Measurements from ENCODE around the gene TECPR2. TPM values are rescaled to one million over a fixed set of nuclear protein-coding genes. Genes with fewer than 3 reads are reported as not detected.

TECPR2 gene
- total and polyA plus RNA-seq, 10 of the 15 experiments (the other 5 are each of a cell fraction or from before 2014, with no cell fraction given) = 0.15 to 10.0 (median 3.0) TPM

DNA sequence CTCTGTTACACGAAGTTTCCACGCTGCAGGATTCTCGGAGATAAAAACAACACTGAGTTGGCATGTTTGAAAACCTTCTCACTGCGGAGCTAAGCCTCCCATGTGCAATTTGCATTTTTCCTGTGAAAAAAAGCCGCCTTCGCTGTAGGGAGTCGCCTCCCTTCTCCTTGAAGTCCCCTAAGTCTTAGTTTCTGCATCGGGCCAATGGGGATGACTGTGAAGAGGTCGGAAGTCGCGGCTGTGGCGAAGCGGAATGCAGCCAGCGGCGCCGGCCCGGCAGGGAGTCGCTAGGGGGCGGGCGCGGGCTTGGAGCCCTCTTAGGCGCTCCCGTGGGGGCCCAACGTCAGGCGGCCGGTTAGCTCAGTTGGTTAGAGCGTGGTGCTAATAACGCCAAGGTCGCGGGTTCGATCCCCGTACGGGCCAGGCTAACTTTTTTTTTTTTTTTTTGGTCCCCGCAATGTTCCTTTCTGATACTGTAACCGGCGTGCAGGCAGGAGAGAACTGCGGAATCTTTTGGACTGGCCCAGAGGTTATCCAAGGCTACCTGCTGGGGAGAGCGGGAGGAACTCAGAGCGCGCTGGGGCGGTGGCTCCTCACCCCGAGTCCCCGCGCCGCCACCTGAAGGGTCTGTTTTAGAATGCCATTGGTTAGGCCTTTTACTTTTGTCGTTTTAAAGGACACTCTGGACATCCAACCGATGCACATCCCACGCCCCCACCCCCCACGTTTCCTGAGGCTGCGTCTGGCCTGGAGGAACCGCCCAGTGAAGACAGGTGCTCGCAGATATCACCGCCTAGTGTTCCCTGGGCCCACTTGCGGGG lies 45.8 kb upstream of the TECPR2 start (continued):
- TF ChIP-seq SMAD5 (IDR thresholded peaks at IDR 0.05; ENCODE audit: low read depth) (no peak), PAX5 (IDR thresholded peaks at IDR 0.05; ENCODE audit: borderline replicate concordance, low read depth, low read length) (no peak), CHD2 (IDR thresholded peaks at IDR 0.05; ENCODE audit: borderline replicate concordance, low read depth, low read length) (peak; percentile 27; the same call in 1 of the 2 replicates), JUNB (IDR thresholded peaks at IDR 0.05) (no peak), ZNF622 (IDR thresholded peaks at IDR 0.05) (no peak), IRF5 (IDR thresholded peaks at IDR 0.05; ENCODE audit: borderline replicate concordance) (no peak), MYC (IDR thresholded peaks at IDR 0.05; ENCODE audit: insufficient read depth, insufficient read length, insufficient replicate concordance, low read length, severe bottlenecking) (no peak), WRNIP1 (IDR thresholded peaks at IDR 0.05; ENCODE audit: borderline replicate concordance, low read depth, low read length) (no peak), NRF1 (conservative IDR thresholded peaks at IDR 0.05; ENCODE audit: low read depth, low read length) (no peak), DPF2 (IDR thresholded peaks at IDR 0.05) (no peak; the same call in 1 of the 2 replicates), PRDM15 (CRISPR knock-in tag; IDR thresholded peaks at IDR 0.05) (no peak), IRF4 (IDR thresholded peaks at IDR 0.05; ENCODE audit: low read depth, low read length) (peak; percentile 24; the same call in 1 of the 2 replicates), MEF2B (IDR thresholded peaks at IDR 0.05; ENCODE audit: partially characterized antibody, poor library complexity, severe bottlenecking) (no peak), TAF1 (IDR thresholded peaks at IDR 0.05; ENCODE audit: borderline replicate concordance, low read depth, low read length) (no peak), MTA2 (IDR thresholded peaks at IDR 0.05; ENCODE audit: low read depth) (no peak), CEBPB (IDR thresholded peaks at IDR 0.05; ENCODE audit: borderline replicate concordance in 1 of 2, low read depth in 2 of 2, low read length in 2 of 2) (no peak), SMAD1 (IDR thresholded peaks at IDR 0.05; ENCODE audit: low read depth, partially characterized antibody) (no peak), MEF2A (IDR thresholded peaks at IDR 0.05; ENCODE audit: insufficient read depth, low read depth, low read length) (0 out of 2 replicates have a peak, but pooled peaks have one; percentile 35), RBBP5 (conservative IDR thresholded peaks at IDR 0.05) (no peak), RFX5 (IDR thresholded peaks at IDR 0.05; ENCODE audit: low read depth, low read length) (peak; percentile 44; the same call in 1 of the 2 replicates), EZH2 (IDR thresholded peaks at IDR 0.05; ENCODE audit: borderline replicate concordance, control insufficient read depth, low read depth, low read length) (no peak), NFYA (IDR thresholded peaks at IDR 0.05; ENCODE audit: borderline replicate concordance, low read depth, low read length) (no peak)
- TF ChIP-seq, protein P1, sequence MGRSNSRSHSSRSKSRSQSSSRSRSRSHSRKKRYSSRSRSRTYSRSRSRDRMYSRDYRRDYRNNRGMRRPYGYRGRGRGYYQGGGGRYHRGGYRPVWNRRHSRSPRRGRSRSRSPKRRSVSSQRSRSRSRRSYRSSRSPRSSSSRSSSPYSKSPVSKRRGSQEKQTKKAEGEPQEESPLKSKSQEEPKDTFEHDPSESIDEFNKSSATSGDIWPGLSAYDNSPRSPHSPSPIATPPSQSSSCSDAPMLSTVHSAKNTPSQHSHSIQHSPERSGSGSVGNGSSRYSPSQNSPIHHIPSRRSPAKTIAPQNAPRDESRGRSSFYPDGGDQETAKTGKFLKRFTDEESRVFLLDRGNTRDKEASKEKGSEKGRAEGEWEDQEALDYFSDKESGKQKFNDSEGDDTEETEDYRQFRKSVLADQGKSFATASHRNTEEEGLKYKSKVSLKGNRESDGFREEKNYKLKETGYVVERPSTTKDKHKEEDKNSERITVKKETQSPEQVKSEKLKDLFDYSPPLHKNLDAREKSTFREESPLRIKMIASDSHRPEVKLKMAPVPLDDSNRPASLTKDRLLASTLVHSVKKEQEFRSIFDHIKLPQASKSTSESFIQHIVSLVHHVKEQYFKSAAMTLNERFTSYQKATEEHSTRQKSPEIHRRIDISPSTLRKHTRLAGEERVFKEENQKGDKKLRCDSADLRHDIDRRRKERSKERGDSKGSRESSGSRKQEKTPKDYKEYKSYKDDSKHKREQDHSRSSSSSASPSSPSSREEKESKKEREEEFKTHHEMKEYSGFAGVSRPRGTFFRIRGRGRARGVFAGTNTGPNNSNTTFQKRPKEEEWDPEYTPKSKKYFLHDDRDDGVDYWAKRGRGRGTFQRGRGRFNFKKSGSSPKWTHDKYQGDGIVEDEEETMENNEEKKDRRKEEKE (IDR thresholded peaks at IDR 0.05) = no peak

Data from GM12878 (cell line).